HepG2 (cell line): ENCODE measurements around the gene KCTD6. TPM values are rescaled to one million over a fixed set of nuclear protein-coding genes. Genes with fewer than 3 reads are reported as not detected.

Experiments used
- GATAD2A ChIP-seq: IDR thresholded peaks from 2 replicates; pipeline ENCODE4 v1.6.1; 2016
- ISL2 ChIP-seq: sonication (generic); formaldehyde crosslinking; IDR thresholded peaks from 2 replicates; pipeline ENCODE4 v1.5.0; 2020; ENCODE audit warnings: missing genetic modification reagents
- NR2C2 ChIP-seq: sonication (generic); formaldehyde crosslinking; IDR thresholded peaks from 2 replicates; pipeline ENCODE4 v1.4.0; 2020; ENCODE audit warnings: missing genetic modification reagents, mild to moderate bottlenecking, moderate library complexity, borderline replicate concordance
- RBM22 ChIP-seq: fragments of 200-400 bp; formaldehyde crosslinking; optimal IDR thresholded peaks from 2 replicates; pipeline ENCODE3; 2017; ENCODE audit warnings: mild to moderate bottlenecking, low read length, moderate library complexity
- SRF ChIP-seq: IDR thresholded peaks from 2 replicates; pipeline ENCODE4 v1.6.1; 2011; ENCODE audit warnings: mild to moderate bottlenecking, low read depth, low read length, moderate library complexity
- ZNF652 ChIP-seq: IDR thresholded peaks from 2 replicates; pipeline ENCODE4 v1.6.1; 2016; ENCODE audit warnings: low read depth, borderline replicate concordance
- ZNF780A ChIP-seq: sonication (generic); formaldehyde crosslinking; IDR thresholded peaks from 2 replicates; pipeline ENCODE4 v1.8.0; 2022; ENCODE audit warnings: mild to moderate bottlenecking, missing genetic modification reagents, moderate library complexity
- ZSCAN20 ChIP-seq: sonication (generic); formaldehyde crosslinking; IDR thresholded peaks from 2 replicates; pipeline ENCODE4 v1.4.0; 2020; ENCODE audit warnings: missing genetic modification reagents, mild to moderate bottlenecking, borderline replicate concordance
- polyA plus RNA-seq, 8 experiments: library from polyadenylated mRNA; depleted of rRNA in 3 of 8; stranded (reverse) in 7 of 8; unstranded in 1 of 8; fragments of >200 nt; fragmentation: Illumina TruSeq in 4 of 8; extraction: Trizol in 4 of 8; gene quantifications; 2 replicates each; pipeline versions ENCODE4 v1.2.1 to v1.2.3, GENCODE V29; 2011 to 2016; ENCODE audit warnings: low read depth in 4 of 8, missing spikeins in 1 of 8, mixed read lengths in 1 of 8; ENCODE audit not compliant: insufficient read depth in 1 of 8
- total RNA-seq, 5 experiments: library from RNA; depleted of rRNA; stranded (reverse); fragments of >200 nt; fragmentation: Illumina TruSeq; extraction: Trizol; gene quantifications; 2 replicates each; pipeline ENCODE4 v1.2.3, GENCODE V29; 2016; ENCODE audit warnings: low read depth in 1 of 5
- TF ChIP-seq, protein P1 (sequence below): sonication (generic); formaldehyde crosslinking; IDR thresholded peaks from 2 replicates; pipeline ENCODE4 v1.5.0; 2020; ENCODE audit warnings: mild to moderate bottlenecking, missing genetic modification reagents
- TF ChIP-seq, protein P2 (sequence below): IDR thresholded peaks from 2 replicates; pipeline ENCODE4 v1.6.1; 2016
- TF ChIP-seq, protein P3 (sequence below): sonication (generic); formaldehyde crosslinking; IDR thresholded peaks from 2 replicates; pipeline ENCODE4 v1.8.0; 2022; ENCODE audit warnings: mild to moderate bottlenecking, missing genetic modification reagents, borderline replicate concordance

The KCTD6 gene
- total and polyA plus RNA-seq, 2 of the 13 experiments (the other 11 are each of a cell fraction or from before 2014, with no cell fraction given), result 13.4 to 14.2 TPM

DNA sequence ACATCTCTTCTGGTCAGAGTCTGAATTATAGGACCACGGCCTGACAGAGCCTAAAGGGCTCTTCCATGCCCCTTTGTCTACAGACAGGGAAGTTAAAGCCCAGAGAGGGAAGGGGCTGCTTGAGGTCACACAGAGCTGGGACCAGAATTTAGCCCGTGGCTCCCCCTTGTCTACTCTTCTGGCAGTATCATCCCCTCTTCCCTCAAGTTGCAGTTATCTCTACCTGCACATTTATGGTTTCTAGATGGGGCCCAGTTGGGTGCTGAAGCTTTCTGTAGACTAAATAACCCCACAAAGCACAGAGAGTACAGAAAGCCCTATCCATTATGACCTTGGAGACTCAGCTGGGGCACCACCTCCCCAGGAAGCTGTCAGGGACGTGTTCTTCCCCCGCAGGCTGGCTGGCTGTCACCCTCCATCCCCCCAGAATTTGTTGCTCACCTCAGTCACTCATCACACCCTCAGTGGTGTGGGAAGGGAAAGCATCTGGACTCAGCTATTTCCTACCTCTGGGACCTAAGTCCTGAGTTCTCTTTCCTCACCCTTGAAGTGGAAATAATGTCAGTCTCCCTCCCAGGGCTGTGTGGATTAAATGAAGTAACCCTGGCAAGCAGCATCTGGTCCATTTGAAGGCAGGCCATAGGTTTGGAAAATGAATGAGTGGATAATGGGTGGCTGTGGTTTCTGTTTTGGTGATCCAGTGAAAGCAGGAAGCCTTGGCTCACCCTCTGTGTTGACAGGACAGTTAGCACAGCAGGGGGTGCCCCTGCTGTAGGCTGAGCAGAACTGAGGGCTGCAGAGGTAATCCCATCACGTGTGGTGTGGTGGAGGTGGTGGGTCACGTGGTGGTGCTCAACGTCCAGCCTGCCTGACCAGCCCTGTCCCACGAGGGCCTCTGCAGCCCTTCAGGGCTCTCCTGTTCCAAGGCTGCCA lies 28.8 kb downstream of the KCTD6 start (continued):
- TF ChIP-seq, protein P1, sequence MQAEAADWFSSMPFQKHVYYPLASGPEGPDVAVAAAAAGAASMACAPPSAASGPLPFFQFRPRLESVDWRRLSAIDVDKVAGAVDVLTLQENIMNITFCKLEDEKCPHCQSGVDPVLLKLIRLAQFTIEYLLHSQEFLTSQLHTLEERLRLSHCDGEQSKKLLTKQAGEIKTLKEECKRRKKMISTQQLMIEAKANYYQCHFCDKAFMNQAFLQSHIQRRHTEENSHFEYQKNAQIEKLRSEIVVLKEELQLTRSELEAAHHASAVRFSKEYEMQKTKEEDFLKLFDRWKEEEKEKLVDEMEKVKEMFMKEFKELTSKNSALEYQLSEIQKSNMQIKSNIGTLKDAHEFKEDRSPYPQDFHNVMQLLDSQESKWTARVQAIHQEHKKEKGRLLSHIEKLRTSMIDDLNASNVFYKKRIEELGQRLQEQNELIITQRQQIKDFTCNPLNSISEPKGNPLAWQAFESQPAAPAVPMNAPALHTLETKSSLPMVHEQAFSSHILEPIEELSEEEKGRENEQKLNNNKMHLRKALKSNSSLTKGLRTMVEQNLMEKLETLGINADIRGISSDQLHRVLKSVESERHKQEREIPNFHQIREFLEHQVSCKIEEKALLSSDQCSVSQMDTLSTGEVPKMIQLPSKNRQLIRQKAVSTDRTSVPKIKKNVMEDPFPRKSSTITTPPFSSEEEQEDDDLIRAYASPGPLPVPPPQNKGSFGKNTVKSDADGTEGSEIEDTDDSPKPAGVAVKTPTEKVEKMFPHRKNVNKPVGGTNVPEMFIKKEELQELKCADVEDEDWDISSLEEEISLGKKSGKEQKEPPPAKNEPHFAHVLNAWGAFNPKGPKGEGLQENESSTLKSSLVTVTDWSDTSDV, result peak; percentile 58; the same call in 1 of the 2 replicates
- TF ChIP-seq NR2C2 (peak; percentile 32; the same call in 1 of the 2 replicates), ZNF780A (CRISPR knock-in tag) (no peak), SRF (no peak), ZSCAN20 (no peak), ZNF652 (CRISPR knock-in tag) (no peak; the same call in 1 of the 2 replicates), RBM22 (no peak), GATAD2A (peak; percentile 59), ISL2 (CRISPR knock-in tag) (0 out of 2 replicates have a peak, but pooled peaks have one; percentile 34)
- TF ChIP-seq, protein P2, sequence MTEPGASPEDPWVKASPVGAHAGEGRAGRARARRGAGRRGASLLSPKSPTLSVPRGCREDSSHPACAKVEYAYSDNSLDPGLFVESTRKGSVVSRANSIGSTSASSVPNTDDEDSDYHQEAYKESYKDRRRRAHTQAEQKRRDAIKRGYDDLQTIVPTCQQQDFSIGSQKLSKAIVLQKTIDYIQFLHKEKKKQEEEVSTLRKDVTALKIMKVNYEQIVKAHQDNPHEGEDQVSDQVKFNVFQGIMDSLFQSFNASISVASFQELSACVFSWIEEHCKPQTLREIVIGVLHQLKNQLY (CRISPR knock-in tag), result peak; percentile 63; the same call in 1 of the 2 replicates
- TF ChIP-seq, protein P3, sequence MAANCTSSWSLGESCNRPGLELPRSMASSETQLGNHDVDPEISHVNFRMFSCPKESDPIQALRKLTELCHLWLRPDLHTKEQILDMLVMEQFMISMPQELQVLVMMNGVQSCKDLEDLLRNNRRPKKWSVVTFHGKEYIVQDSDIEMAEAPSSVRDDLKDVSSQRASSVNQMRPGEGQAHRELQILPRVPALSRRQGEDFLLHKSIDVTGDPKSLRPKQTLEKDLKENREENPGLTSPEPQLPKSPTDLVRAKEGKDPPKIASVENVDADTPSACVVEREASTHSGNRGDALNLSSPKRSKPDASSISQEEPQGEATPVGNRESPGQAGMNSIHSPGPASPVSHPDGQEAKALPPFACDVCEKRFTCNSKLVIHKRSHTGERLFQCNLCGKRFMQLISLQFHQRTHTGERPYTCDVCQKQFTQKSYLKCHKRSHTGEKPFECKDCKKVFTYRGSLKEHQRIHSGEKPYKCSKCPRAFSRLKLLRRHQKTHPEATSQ, result no peak
- TF ChIP-seq, all 625 proteins: peak for 224
